Neuronal stem cell (in vitro differentiated cells): ENCODE data around the gene IFIT1.
"Not testable (repeated sequence)": the region's sequence is repeated elsewhere in the genome, so short reads cannot be mapped to it uniquely, and the experiment has no call there.

ENCODE experiments used
- DNase-seq: peaks from one replicate; pipeline ENCODE4 v3.0.0-alpha.2; 2013; ENCODE audit warnings: low spot score
- H2AFZ ChIP-seq: one replicate; pipeline ENCODE4 v1.6.1; 2013; ENCODE audit warnings: mild to moderate bottlenecking, low read length, inconsistent platforms
- H2AK5ac ChIP-seq: 2 replicates; pipeline ENCODE4 v1.6.1; 2013; ENCODE audit warnings: low read depth, mild to moderate bottlenecking, inconsistent platforms, low read length, moderate library complexity, mixed read lengths
- H2BK120ac ChIP-seq: 2 replicates; pipeline ENCODE4 v1.6.1; 2013; ENCODE audit warnings: low read depth, mild to moderate bottlenecking, inconsistent platforms, low read length, moderate library complexity, mixed read lengths
- H2BK12ac ChIP-seq: one replicate; pipeline ENCODE4 v1.6.1; 2013; ENCODE audit warnings: low read length, inconsistent platforms
- H2BK15ac ChIP-seq: 2 replicates; pipeline ENCODE4 v1.6.1; 2013; ENCODE audit warnings: mild to moderate bottlenecking, low read length, inconsistent platforms, mixed read lengths
- H2BK5ac ChIP-seq: one replicate; pipeline ENCODE4 v1.6.1; 2013; ENCODE audit warnings: inconsistent platforms, mild to moderate bottlenecking, low read length, moderate library complexity
- H3K14ac ChIP-seq: one replicate; pipeline ENCODE4 v1.6.1; 2013; ENCODE audit warnings: low read length, inconsistent platforms
- H3K18ac ChIP-seq: 2 replicates; pipeline ENCODE4 v1.6.1; 2013; ENCODE audit warnings: low read length, inconsistent platforms
- H3K23ac ChIP-seq: 2 replicates; pipeline ENCODE4 v1.6.1; 2013; ENCODE audit warnings: low read depth, mild to moderate bottlenecking, mixed read lengths, low read length, inconsistent platforms; ENCODE audit not compliant: poor library complexity
- H3K27ac ChIP-seq: replicated peaks from 3 replicates; pipeline ENCODE4 v1.5.1; 2013; ENCODE audit warnings: low read length, inconsistent platforms
- H3K27me3 ChIP-seq, 3 experiments: 2 replicates each; pipeline ENCODE4 v1.6.1; 2013; ENCODE audit warnings: low read length in 3 of 3, mild to moderate bottlenecking in 2 of 3, inconsistent platforms in 1 of 3, low read depth in 1 of 3, mixed read lengths in 1 of 3, moderate library complexity in 1 of 3; ENCODE audit not compliant: control insufficient read depth in 3 of 3, insufficient read depth in 3 of 3
- H3K36me3 ChIP-seq, 2 donors: replicated peaks in 1 of 2; 2 replicates each; pipeline ENCODE4 v1.6.1; 2013; ENCODE audit warnings: low read length in 2 of 2; ENCODE audit not compliant: control insufficient read depth in 2 of 2, insufficient read depth in 2 of 2
- H3K4ac ChIP-seq: 2 replicates; pipeline ENCODE4 v1.6.1; 2013; ENCODE audit warnings: inconsistent platforms, mild to moderate bottlenecking, low read length, moderate library complexity
- H3K4me1 ChIP-seq, 2 donors: 1 replicate in 1 of 2; 2 replicates in 1 of 2; pipeline ENCODE4 v1.6.1; 2013; ENCODE audit warnings: low read length in 2 of 2, low read depth in 1 of 2; ENCODE audit not compliant: control insufficient read depth in 2 of 2, insufficient read depth in 1 of 2
- H3K4me2 ChIP-seq: one replicate; pipeline ENCODE4 v1.6.1; 2013; ENCODE audit warnings: mild to moderate bottlenecking, low read length, inconsistent platforms; ENCODE audit not compliant: insufficient read depth, poor library complexity, severe bottlenecking
- H3K4me3 ChIP-seq, 2 donors: 2 replicates each; pipeline ENCODE4 v1.5.1; 2013; ENCODE audit warnings: low read length in 2 of 2, mild to moderate bottlenecking in 2 of 2, inconsistent platforms in 1 of 2, moderate library complexity in 1 of 2
- H3K79me1 ChIP-seq: one replicate; pipeline ENCODE4 v1.6.1; 2013; ENCODE audit warnings: low read depth, mild to moderate bottlenecking, inconsistent platforms, low read length, moderate library complexity
- H3K9ac ChIP-seq: one replicate; pipeline ENCODE4 v1.6.1; 2013; ENCODE audit warnings: mild to moderate bottlenecking, low read depth, low read length, inconsistent platforms; ENCODE audit not compliant: poor library complexity
- H3K9me3 ChIP-seq, 2 donors: replicated peaks in 1 of 2; 2 replicates each; pipeline versions ENCODE3 to v1.6.1; 2013; ENCODE audit warnings: low read length in 2 of 2, mild to moderate bottlenecking in 2 of 2, inconsistent platforms in 1 of 2, low read depth in 1 of 2, mixed read lengths in 1 of 2, moderate library complexity in 1 of 2; ENCODE audit not compliant: control insufficient read depth in 2 of 2, insufficient read depth in 1 of 2
- H4K8ac ChIP-seq: one replicate; pipeline ENCODE4 v1.6.1; 2013; ENCODE audit warnings: low read depth, mild to moderate bottlenecking, inconsistent platforms, low read length, moderate library complexity
- H4K91ac ChIP-seq: one replicate; pipeline ENCODE4 v1.6.1; 2013; ENCODE audit warnings: low read length, low read depth, mild to moderate bottlenecking, inconsistent platforms; ENCODE audit not compliant: poor library complexity
- WGBS, 2 donors: extraction: QIAGEN DNeasy Blood & Tissue Kit; methylation state at CpG; one replicate each; pipeline ENCODE4 v1.1.7; 2013; ENCODE audit warnings: missing lambda C conversion rate in 2 of 2, mixed read lengths in 1 of 2; ENCODE audit not compliant: insufficient read length in 2 of 2, insufficient replicate concordance in 1 of 2; ENCODE audit errors: extremely low coverage in 2 of 2; 5-methylcytosine and 5-hydroxymethylcytosine counted together

Gene IFIT1

GRCh38 chr10:89410551-89410950, 18.1 kb downstream of the IFIT1 start:
- DNase-seq, H3K4me1 ChIP-seq, H2AK5ac ChIP-seq, H2BK15ac ChIP-seq, H4K8ac ChIP-seq, H3K4ac ChIP-seq, H3K23ac ChIP-seq, H3K9ac ChIP-seq, H2BK12ac ChIP-seq, H3K79me1 ChIP-seq, H4K91ac ChIP-seq, H3K27me3 ChIP-seq, H3K18ac ChIP-seq, H3K4me3 ChIP-seq, H2AFZ ChIP-seq, H2BK120ac ChIP-seq, H3K14ac ChIP-seq, H3K27ac ChIP-seq, H2BK5ac ChIP-seq, H3K9me3 ChIP-seq, H3K36me3 ChIP-seq, H3K4me2 ChIP-seq: not testable (repeated sequence)
- WGBS, 2 donors: no CpG with 5 or more reads among the region's 5 CpGs

- H3K9ac ChIP-seq: not testable (repeated sequence)
Measured at GRCh38 chr10:89411135-89411534, 18.7 kb downstream of the IFIT1 start.

GRCh38 chr10:89412276-89412675, 19.9 kb downstream of the IFIT1 start:
- not testable (repeated sequence) for H2BK12ac ChIP-seq, H3K79me1 ChIP-seq, DNase-seq, H2BK5ac ChIP-seq, H3K4ac ChIP-seq, H3K4me3 ChIP-seq, H2BK15ac ChIP-seq, H3K9me3 ChIP-seq, H3K18ac ChIP-seq, H3K4me1 ChIP-seq, H3K9ac ChIP-seq, H2AK5ac ChIP-seq, H3K27ac ChIP-seq, H2BK120ac ChIP-seq, H4K8ac ChIP-seq, H3K36me3 ChIP-seq, H3K27me3 ChIP-seq, H3K4me2 ChIP-seq, H3K23ac ChIP-seq, H3K14ac ChIP-seq, H2AFZ ChIP-seq
- H4K91ac ChIP-seq: peak overlapping the region; percentile 3
- WGBS, 2 donors: no CpG with 5 or more reads among the region's 10 CpGs

More at GRCh38 chr10:89411135-89411534, 18.7 kb downstream of the IFIT1 start:
- H3K14ac ChIP-seq, H3K4me3 ChIP-seq, H2AFZ ChIP-seq, H3K18ac ChIP-seq, H3K9me3 ChIP-seq, H2BK15ac ChIP-seq, H4K8ac ChIP-seq, H2BK120ac ChIP-seq, H3K4me2 ChIP-seq, H3K4ac ChIP-seq, DNase-seq, H3K79me1 ChIP-seq, H3K27me3 ChIP-seq, H3K4me1 ChIP-seq, H3K36me3 ChIP-seq, H2BK5ac ChIP-seq, H3K23ac ChIP-seq, H2AK5ac ChIP-seq, H4K91ac ChIP-seq, H3K27ac ChIP-seq, H2BK12ac ChIP-seq: not testable (repeated sequence)
- WGBS, 2 donors: no CpG with 5 or more reads among the region's 2 CpGs

- Histone ChIP-seq H3K18ac (no peak overlapping the region), H2BK120ac (no peak overlapping the region), H3K23ac (no peak overlapping the region), H4K8ac (no peak overlapping the region), H3K4me3 (peak overlapping the region in 1 of 2 donors; percentile 87), H3K9me3 (peaks cover 0 to 9% of the 10 kb centered on the region in 2 donors), H2BK5ac (no peak overlapping the region), H3K4me2 (no peak overlapping the region), H3K27ac (no peak overlapping the region), H4K91ac (no peak overlapping the region), H3K27me3 (no peaks in the 10 kb centered on the region), H2BK15ac (no peak overlapping the region), H2AFZ (peak overlapping the region; percentile 99), H2AK5ac (no peak overlapping the region), H3K79me1 (no peaks in the 10 kb centered on the region), H3K36me3 (peaks cover 5 to 14% of the 10 kb centered on the region in 2 donors), H3K14ac (no peak overlapping the region), H2BK12ac (no peak overlapping the region), H3K4ac (no peak overlapping the region), H3K4me1 (peaks cover 0 to 4% of the 10 kb centered on the region in 2 donors), H3K9ac (no peak overlapping the region)
- WGBS, 2 donors: no CpG with 5 or more reads among the region's 7 CpGs
- no peak for DNase-seq
Measured at GRCh38 chr10:89413398-89413912, 21.0 kb downstream of the IFIT1 start.
